ENCODE data around the gene EGR2.

The EGR2 gene

GRCh38 chr10:62763155-62763554 is 53.0 kb downstream of the EGR2 start:
- no peaks in the 10 kb centered on the region for H3K36me3 ChIP-seq (ENCODE audit: insufficient read depth, low read length)

More at GRCh38 chr10:62763155-62763554, 53.0 kb downstream of the EGR2 start:
- Histone ChIP-seq H3K27me3 (ENCODE audit: control insufficient read depth in 1 of 2, insufficient read depth in 2 of 2, low read length in 2 of 2) (no peaks in the 10 kb centered on the region), H3K9ac (ENCODE audit: low read length) (no peak overlapping the region), H3K4me1 (ENCODE audit: insufficient read depth, low read length) (no peaks in the 10 kb centered on the region), H3K9me3 (ENCODE audit: low read length) (no peaks in the 10 kb centered on the region), H3K4me3 (ENCODE audit: low read depth in 1 of 2, low read length in 2 of 2) (no peak overlapping the region), H3K27ac (ENCODE audit: low read depth, low read length) (no peak overlapping the region)
